Muscle of leg (tissue), 11 donors: ENCODE measurements around the gene PI4KB. TPM values are rescaled to one million over a fixed set of nuclear protein-coding genes. Genes with fewer than 3 reads are reported as not detected.
A peak's percentile ranks its signal among the peaks of the same experiment; 100 is the strongest.

Experiments used
- DNase-seq: peaks from one replicate; pipeline ENCODE4 v3.0.0; 2013
- H3K27ac ChIP-seq: one replicate; pipeline ENCODE4 v1.5.1; 2013; ENCODE audit warnings: mild to moderate bottlenecking, low read length, control low read depth
- H3K27me3 ChIP-seq: one replicate; pipeline ENCODE4 v1.6.1; 2013; ENCODE audit warnings: low read length; ENCODE audit not compliant: control insufficient read depth, insufficient read depth
- H3K36me3 ChIP-seq: one replicate; pipeline ENCODE4 v1.6.1; 2013; ENCODE audit warnings: low read length; ENCODE audit not compliant: control insufficient read depth, insufficient read depth
- H3K4me1 ChIP-seq: one replicate; pipeline ENCODE4 v1.6.1; 2013; ENCODE audit warnings: low read length; ENCODE audit not compliant: control insufficient read depth, insufficient read depth
- H3K4me3 ChIP-seq: one replicate; pipeline ENCODE4 v1.5.1; 2013; ENCODE audit warnings: low read length, control low read depth
- H3K9me3 ChIP-seq: replicated peaks from 2 replicates; pipeline ENCODE4 v1.6.1; 2013; ENCODE audit warnings: low read depth, low read length; ENCODE audit not compliant: control insufficient read depth
- WGBS: methylation state at CpG from one replicate; pipeline ENCODE4 v1.1.5; 2013; ENCODE audit warnings: missing lambda C conversion rate; ENCODE audit not compliant: insufficient coverage; 5-methylcytosine and 5-hydroxymethylcytosine counted together
- polyA plus RNA-seq, 8 donors: library from polyadenylated mRNA; unstranded; fragments of 120-200 nt; gene quantifications; one replicate each; pipeline versions ENCODE4 v1.2.1 to v1.2.3, GENCODE V29; 2013; ENCODE audit warnings: inconsistent platforms in 1 of 8, low replicate concordance in 1 of 8; ENCODE audit not compliant: insufficient read length in 8 of 8, insufficient read depth in 1 of 8
- total RNA-seq: library from RNA; stranded (reverse); fragments of 120-200 nt; gene quantifications from one replicate; pipeline ENCODE4 v1.2.4, GENCODE V29; 2013

PI4KB gene
- total and polyA plus RNA-seq, 9 donors = 31.4 to 59.1 (median 51.1) TPM

DNA sequence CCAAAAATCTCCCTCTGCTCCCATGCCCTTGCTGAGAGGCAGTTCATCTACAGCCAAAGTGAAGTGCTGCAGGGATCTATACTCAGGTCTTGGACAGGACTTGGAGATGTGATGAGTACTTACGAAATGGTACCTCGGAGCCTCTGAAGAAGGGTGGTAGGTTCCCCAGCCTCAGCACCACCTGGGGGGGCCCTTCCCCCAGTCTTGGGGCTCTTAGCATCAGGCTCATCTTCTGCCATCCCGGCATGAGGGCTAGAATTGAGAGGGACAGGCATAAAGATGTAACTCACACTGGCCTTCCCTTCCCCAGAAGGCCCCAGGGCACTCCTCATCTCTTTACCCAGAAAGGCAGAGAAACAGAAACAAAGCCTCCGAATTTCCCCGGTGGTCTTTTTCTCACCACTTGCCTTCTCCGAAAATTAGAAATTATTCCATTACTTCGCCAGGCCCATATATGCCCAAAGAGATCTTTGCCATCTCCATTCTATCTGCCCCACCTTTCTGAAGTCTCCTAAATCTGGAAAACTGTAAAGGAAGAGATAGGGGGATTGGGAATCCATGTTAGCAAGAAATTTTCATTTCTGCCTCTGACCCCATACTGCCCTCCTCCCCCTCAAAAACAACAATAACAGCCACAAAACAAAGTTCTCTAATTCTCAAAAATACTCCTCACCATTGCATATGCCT, 19.0 kb upstream of the PI4KB start:
- peaks cover 15% of the 10 kb centered on the region for H3K4me1 ChIP-seq
- H3K36me3 ChIP-seq = peaks cover 43% of the 10 kb centered on the region
- H3K9me3 ChIP-seq = peaks cover 2% of the 10 kb centered on the region
- peak overlapping the region; percentile 99 for H3K27ac ChIP-seq
- no peaks in the 10 kb centered on the region for H3K27me3 ChIP-seq
- H3K4me3 ChIP-seq = peak overlapping the region; percentile 82
- DNase-seq = no peak
- WGBS = 0% methylated on average over 2 of the region's 7 CpGs

DNA sequence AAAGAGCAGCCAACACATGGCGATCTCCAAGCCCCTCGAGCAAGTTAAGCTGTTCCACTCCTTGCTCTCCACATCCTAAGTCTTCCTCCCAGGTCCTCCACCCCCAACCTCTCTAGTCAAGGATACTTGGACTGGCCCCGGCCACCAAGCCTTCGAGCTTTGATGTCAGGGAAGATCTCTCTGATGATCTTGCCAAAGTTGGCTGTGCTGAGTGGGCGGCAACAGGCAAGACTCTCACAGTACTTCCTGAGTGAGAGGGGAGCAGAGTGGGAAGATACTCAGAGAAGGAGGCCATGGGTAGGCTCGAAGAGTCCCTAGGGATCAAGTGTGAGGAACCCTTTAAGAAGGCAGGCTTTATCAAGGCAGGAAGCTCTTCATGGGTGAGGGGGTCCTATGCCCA, 17.1 kb upstream of the PI4KB start:
- no peaks in the 10 kb centered on the region for H3K27me3 ChIP-seq
- H3K4me3 ChIP-seq = no peak overlapping the region
- DNase-seq = no peak
- H3K36me3 ChIP-seq = peaks cover 43% of the 10 kb centered on the region
- no peak overlapping the region for H3K27ac ChIP-seq
- 94% methylated on average over 3 of the region's 6 CpGs for WGBS
- peaks cover 17% of the 10 kb centered on the region for H3K4me1 ChIP-seq
- no peaks in the 10 kb centered on the region for H3K9me3 ChIP-seq

DNA sequence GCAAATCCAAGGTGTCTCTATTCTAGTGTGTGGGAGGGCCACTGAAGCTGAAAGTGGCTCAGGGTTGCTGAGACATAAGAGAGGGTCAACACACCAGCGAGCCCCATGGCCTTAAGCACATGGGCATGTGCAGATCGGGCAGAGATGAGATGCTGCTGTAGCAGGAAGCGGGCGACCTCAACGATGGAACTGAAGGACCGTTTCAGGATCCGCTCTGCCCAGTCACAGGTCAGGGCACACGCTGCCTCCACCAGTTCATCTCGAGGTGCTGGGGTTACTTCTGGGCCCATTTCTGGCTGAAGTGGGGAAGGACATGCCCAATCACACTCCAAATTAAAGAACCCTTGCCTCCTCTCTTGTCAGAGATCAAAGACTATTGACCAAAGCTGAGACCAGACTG, 16.4 kb upstream of the PI4KB start:
- Histone ChIP-seq H3K27me3 (no peaks in the 10 kb centered on the region), H3K4me1 (peaks cover 17% of the 10 kb centered on the region), H3K36me3 (peaks cover 43% of the 10 kb centered on the region), H3K9me3 (no peaks in the 10 kb centered on the region), H3K27ac (no peak overlapping the region), H3K4me3 (no peak overlapping the region)
- 80% methylated on average over 5 of the region's 9 CpGs for WGBS
- DNase-seq = no peak

DNA sequence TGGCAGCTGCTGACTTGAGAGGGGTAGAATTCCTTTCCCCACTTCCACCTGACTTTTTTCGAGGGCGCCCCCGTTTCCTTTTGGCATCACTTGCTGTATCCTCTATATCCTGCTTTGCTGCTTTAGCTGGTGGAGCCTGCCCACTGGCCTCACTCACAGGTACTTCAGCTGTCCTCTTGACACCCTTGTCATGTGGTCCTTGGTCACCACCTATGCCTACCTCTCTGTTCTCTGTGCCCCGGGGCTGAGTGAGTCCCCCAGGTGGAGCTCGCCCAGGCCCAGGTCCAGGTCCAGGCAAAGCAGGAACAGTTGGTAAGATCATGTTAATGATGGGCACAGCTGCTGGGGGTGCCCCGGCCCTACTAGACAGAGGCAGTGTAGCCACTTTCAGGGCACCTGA, 15.4 kb upstream of the PI4KB start:
- Histone ChIP-seq H3K4me3 (no peak overlapping the region), H3K9me3 (no peaks in the 10 kb centered on the region), H3K27ac (no peak overlapping the region), H3K27me3 (no peaks in the 10 kb centered on the region), H3K36me3 (peaks cover 43% of the 10 kb centered on the region), H3K4me1 (peaks cover 14% of the 10 kb centered on the region)
- DNase-seq = no peak
- 100% methylated on average over 2 of the region's 6 CpGs for WGBS

DNA sequence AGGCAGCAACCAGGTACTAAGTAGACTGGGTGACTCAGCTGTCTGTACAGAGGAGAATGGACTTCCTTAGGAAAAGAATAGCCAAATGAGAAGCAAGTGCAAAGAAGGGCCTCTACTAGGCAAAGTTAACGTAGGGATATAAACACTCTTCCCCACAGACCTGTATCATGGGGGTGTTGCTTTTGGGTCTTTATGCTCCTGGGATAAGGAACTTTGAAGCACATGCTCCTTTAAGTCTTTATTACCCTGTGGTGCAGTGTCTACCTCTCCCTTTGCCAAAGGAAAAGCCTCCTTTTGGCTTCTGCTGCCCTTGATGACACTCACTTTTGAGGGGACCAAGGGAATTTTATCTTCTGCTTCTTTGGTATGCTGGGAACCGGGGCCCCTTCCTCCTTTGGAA, 14.8 kb upstream of the PI4KB start:
- no peak for DNase-seq
- 83% methylated on average over 1 of the region's 2 CpGs for WGBS
- H3K27ac ChIP-seq = no peak overlapping the region
- no peaks in the 10 kb centered on the region for H3K9me3 ChIP-seq
- no peak overlapping the region for H3K4me3 ChIP-seq
- H3K36me3 ChIP-seq = peaks cover 43% of the 10 kb centered on the region
- no peaks in the 10 kb centered on the region for H3K27me3 ChIP-seq
- peaks cover 13% of the 10 kb centered on the region for H3K4me1 ChIP-seq

DNA sequence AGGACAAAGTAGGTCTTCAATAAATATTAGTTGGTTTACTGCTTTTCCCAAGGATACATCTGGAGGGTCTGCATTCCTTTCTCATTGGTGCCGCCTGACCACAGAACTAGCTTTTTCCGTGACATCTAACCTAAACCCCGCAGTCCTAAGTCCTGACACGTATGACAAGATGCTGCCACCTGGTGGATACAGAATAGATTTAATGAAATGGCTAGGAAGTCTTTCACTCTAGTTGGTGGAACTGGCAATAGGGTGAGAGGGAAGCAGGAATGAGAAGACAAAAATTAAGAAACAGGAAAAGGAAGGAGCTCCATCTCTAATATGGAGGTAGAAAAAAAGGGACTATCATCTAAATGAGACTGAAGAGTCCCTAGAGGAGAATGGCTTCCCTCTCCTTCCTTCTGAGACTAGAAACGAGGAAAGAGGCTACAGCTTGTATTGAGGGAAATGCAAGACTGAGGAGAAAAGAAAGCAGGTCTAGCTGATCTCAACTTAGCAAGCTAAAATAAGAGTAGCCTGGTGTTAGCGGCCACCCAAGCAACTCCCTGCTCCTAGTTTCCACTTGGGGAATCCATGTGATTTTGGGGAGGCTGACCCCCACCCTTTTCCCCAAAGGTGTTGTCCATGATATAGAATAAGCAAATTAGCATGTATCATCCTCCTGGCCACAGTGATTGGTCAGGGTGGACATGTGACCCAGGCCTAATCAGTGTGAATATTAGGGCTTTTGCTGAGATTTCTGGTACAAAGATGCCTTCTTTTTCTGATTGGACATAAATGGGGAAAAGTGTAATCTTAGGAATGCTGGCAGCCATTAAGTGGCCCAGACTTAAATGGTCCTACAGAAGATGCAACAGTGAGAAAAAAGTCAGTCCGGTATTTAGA, 13.9 kb upstream of the PI4KB start:
- Histone ChIP-seq H3K27ac (peak overlapping the region; percentile 69), H3K4me1 (peaks cover 8% of the 10 kb centered on the region), H3K27me3 (no peaks in the 10 kb centered on the region), H3K36me3 (peaks cover 43% of the 10 kb centered on the region), H3K9me3 (no peaks in the 10 kb centered on the region), H3K4me3 (no peak overlapping the region)
- peak; percentile 91 for DNase-seq
- 0% methylated on average over 2 of the region's 7 CpGs for WGBS

DNA sequence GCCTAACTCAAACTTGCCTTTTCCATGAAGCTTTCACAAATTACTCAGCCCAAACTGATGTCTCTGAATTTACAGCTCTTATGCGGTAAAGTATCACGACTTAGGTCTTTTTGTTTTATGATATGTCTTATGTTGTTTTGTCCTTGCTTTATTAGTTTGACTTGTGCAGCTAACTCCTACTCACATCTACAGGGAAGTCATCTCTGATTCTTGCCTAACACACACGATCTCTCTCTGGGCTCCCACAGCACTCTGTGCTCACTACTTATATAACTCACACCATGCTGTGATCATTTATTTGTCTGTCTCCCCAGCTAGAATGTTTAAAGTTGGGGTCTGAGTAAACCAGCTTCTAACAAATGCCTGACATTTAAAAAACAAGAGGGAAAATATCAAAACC, 9.3 kb upstream of the PI4KB start:
- H3K4me1 ChIP-seq = peaks cover 2% of the 10 kb centered on the region
- no peak overlapping the region for H3K4me3 ChIP-seq
- H3K36me3 ChIP-seq = peaks cover 2% of the 10 kb centered on the region
- WGBS = no CpG with 5 or more reads among the region's 3 CpGs
- no peaks in the 10 kb centered on the region for H3K27me3 ChIP-seq
- DNase-seq = no peak
- H3K9me3 ChIP-seq = no peaks in the 10 kb centered on the region
- H3K27ac ChIP-seq = no peak overlapping the region

DNA sequence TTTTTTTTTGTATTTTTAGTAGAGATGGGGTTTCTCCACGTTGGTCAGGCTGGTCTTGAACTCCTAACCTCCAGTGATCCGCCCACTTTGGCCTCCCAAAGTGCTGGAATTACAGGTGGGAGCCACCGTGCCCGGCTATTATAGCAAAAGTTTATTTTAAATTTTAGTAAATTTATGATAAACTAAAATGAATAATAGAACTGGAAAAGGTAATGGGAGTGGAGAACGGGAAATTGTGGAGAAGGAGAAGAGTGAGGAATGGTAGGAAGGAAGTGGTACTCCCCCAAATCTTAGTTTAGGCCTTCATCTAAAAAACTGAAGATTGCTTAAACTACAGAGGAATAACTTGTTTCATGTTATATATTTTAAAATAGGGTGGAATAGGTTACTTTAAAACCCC, 7.6 kb upstream of the PI4KB start:
- DNase-seq = no peak
- no peak overlapping the region for H3K27ac ChIP-seq
- no peak overlapping the region for H3K4me3 ChIP-seq
- H3K36me3 ChIP-seq = no peaks in the 10 kb centered on the region
- H3K4me1 ChIP-seq = no peaks in the 10 kb centered on the region
- 60% methylated on average over 1 of the region's 5 CpGs for WGBS
- no peaks in the 10 kb centered on the region for H3K27me3 ChIP-seq
- no peaks in the 10 kb centered on the region for H3K9me3 ChIP-seq

DNA sequence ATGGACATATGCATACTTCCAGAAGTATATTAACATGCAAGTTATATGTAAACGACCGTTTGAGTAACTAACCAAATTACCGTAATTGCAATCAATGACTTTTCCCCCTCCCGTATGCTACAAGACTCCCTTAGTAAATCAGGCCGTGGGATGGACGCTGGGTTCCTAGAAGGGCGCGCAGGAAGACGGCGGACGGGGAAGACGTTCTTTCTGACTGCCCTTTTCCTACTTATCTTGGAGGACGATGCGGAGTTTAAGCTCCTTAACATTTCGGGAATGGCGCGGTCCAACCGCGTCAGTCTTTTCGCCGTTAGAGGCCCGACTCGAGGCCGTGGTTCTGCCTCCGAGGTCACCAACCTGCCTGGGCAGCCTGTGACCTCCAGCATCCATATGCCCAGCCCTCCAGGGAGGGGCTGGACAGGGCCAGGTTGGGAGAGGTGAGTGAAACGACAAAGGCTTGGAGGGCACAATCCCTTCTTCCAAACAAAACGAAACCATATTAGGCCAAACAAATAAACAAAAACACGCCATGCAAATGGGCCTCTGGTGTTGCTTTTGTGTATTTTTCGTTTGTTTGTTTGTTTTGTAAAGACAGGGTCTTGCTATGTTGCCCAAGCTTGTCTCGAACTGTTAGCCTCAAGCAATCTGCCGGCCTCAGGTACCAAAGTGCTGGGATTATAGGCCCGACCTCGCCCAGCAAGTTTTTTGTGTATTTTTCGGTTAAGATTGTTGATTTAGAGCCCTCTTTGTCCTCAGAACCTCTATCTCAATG, 873 bp upstream of the PI4KB start:
- 6% methylated on average over 27 of the region's 34 CpGs for WGBS

More for the DNA sequence above, 873 bp upstream of the PI4KB start:
- H3K27me3 ChIP-seq = no peaks in the 10 kb centered on the region
- H3K36me3 ChIP-seq = peaks cover 19% of the 10 kb centered on the region
- H3K4me3 ChIP-seq = peak overlapping the region; percentile 87
- DNase-seq = no peak
- H3K27ac ChIP-seq = peak overlapping the region; percentile 98
- H3K4me1 ChIP-seq = peaks cover 23% of the 10 kb centered on the region
- H3K9me3 ChIP-seq = no peaks in the 10 kb centered on the region
